NT2/D1 (cell line): ENCODE data around the gene MINK1.

Experiments used
- SUZ12 ChIP-seq: IDR thresholded peaks from 2 replicates; pipeline ENCODE4 v1.6.1; 2011; ENCODE audit not compliant: insufficient read length, insufficient read depth; ENCODE audit errors: extremely low read depth
- ZNF274 ChIP-seq: IDR thresholded peaks from 2 replicates; pipeline ENCODE4 v1.6.1; 2011; ENCODE audit warnings: mild to moderate bottlenecking, low read depth, low read length

DNA sequence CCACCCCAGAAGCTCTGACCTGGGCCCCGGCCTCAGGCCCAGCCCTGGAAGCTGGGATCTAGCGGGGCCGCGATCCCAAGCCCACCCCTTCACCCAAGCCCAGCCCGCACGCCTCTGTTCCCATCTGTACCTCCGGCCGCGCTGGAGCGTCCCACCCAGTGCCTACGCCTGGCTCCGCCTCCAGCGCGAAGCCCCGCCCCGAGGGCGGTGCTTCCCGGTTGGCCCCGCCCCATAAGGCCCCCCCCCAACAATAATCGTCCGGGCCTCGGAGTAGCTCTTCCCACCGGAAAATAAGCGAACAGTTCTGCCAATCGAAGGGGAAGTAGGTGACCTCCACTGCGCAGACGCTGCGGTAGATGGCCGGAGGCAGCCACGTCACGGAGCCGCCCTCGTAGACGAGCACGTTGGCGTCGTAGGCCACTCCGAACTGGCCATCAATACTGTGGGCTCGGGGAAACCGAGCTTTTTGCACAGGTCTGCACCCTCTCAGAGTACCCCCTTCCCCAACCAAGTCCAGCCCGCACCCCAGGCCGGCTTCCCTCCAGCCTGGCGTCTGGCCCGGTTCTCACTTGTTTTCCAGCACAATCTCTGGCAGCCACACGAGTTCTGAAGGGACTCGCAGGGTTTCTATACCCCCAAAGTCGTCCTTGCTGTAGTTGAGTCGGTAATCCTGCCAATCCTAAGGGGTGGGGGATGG, 68.7 kb downstream of the MINK1 start:
- TF ChIP-seq ZNF274 (no peak), SUZ12 (no peak)
